ENCODE data around the gene GRID1.

DNA sequence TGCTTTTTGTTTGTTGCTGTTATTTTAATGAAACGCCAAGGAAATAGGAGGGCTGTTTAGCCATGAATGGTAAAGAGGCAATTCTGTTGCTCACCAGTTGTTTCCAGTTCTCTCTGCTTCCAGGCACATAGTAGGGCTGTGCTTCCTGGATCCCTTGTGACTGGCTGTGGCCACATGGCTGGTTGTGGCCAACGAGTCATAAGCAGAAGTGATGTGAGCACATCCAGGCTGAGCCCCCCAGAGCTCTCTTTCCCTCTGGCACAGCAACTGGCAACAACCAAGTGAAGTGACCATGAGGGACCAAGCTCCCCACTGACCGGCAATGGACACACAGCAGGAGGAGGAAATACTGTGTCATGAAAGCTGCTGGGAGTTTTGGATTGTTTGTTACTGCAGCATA, 10.3 kb downstream of the GRID1 start:
- no peak for TF ChIP-seq CTCF (optimal IDR thresholded peaks at IDR 0.05 in 1 of 3, IDR thresholded peaks at IDR 0.05 in 1 of 3, conservative IDR thresholded peaks at IDR 0.05 in 1 of 3; ENCODE audit: extremely low read depth in 1 of 3, insufficient read depth in 2 of 3, low read length in 3 of 3)
- TF ChIP-seq EZH2 (IDR thresholded peaks at IDR 0.05; ENCODE audit: low read length), result no peak
